Measurements from ENCODE around the gene ARRB1.

GRCh38 chr11:75349521-75350116 is 1.8 kb downstream of the ARRB1 start:
- TF ChIP-seq CTCF (IDR thresholded peaks at IDR 0.05) (no peak), POLR2A (IDR thresholded peaks at IDR 0.05) (no peak)
